GM18507 (cell line): ENCODE results near the gene TREX2.

Experiments used
- DNase-seq: peaks from one replicate; pipeline ENCODE4 v3.0.0; 2011; ENCODE audit warnings: low read depth; ENCODE audit not compliant: insufficient read length; ENCODE audit errors: extremely low spot score
- FAIRE-seq: peaks from 2 replicates; lab custom pipeline; 2011; peaks lifted over from hg19 to GRCh38; lab: Jason Lieb, UNC

Gene TREX2

GRCh38 chrX:153445856-153446635 is at the start of gene TREX2:
Gene TREX2, minus strand, starts transcription at chrX:153446056. Its CDS starts 626 bp downstream, at chrX:153445430.
- FAIRE-seq: no peak
- DNase-seq: no peak

GRCh38 chrX:153495362-153495751 is 49.5 kb upstream of the TREX2 start:
- DNase-seq (no peak), FAIRE-seq (no peak)

GRCh38 chrX:153494541-153495361 is 48.9 kb upstream of the TREX2 start, which contains the start of gene BGN:
Gene BGN, plus strand, starts transcription at chrX:153494980. Its CDS starts 9,652 bp downstream, at chrX:153504632.
- no peak for DNase-seq
- no peak for FAIRE-seq

GRCh38 chrX:153494061-153494460 is 48.2 kb upstream of the TREX2 start:
- no peak for DNase-seq
- FAIRE-seq: no peak

GRCh38 chrX:153493085-153493484 is 47.2 kb upstream of the TREX2 start:
- DNase-seq (no peak), FAIRE-seq (no peak)

GRCh38 chrX:153492543-153492942 is 46.7 kb upstream of the TREX2 start:
- FAIRE-seq (no peak), DNase-seq (no peak)

- FAIRE-seq (no peak), DNase-seq (no peak)
Measured at GRCh38 chrX:153491918-153492317, 46.1 kb upstream of the TREX2 start.

GRCh38 chrX:153491351-153491914 is 45.6 kb upstream of the TREX2 start:
- FAIRE-seq (no peak), DNase-seq (no peak)

- no peak for FAIRE-seq
- DNase-seq: no peak
Measured at GRCh38 chrX:153490217-153490930, 44.5 kb upstream of the TREX2 start.

GRCh38 chrX:153488231-153488914 is 42.5 kb upstream of the TREX2 start:
- FAIRE-seq: no peak
- DNase-seq: no peak

GRCh38 chrX:153487590-153488071 is 41.8 kb upstream of the TREX2 start:
- DNase-seq (no peak), FAIRE-seq (no peak)

- no peak for FAIRE-seq
Measured at GRCh38 chrX:153486171-153486570, 40.3 kb upstream of the TREX2 start.

GRCh38 chrX:153485396-153486080 is 39.7 kb upstream of the TREX2 start:
- DNase-seq: no peak
- no peak for FAIRE-seq

More at GRCh38 chrX:153486171-153486570, 40.3 kb upstream of the TREX2 start:
- DNase-seq: no peak

GRCh38 chrX:153482376-153483015 is 36.6 kb upstream of the TREX2 start:
- FAIRE-seq (no peak), DNase-seq (no peak)

GRCh38 chrX:153481043-153481442 is 35.2 kb upstream of the TREX2 start:
- no peak for FAIRE-seq
- no peak for DNase-seq

- FAIRE-seq (no peak), DNase-seq (no peak)
Measured at GRCh38 chrX:153478746-153479145, 32.9 kb upstream of the TREX2 start.

GRCh38 chrX:153477901-153478300 is 32.0 kb upstream of the TREX2 start:
- no peak for DNase-seq
- FAIRE-seq: no peak

GRCh38 chrX:153477364-153477857 is 31.6 kb upstream of the TREX2 start:
- no peak for FAIRE-seq
- no peak for DNase-seq
